Endodermal cell (in vitro differentiated cells): ENCODE results near the gene SCARB2. TPM values are rescaled to one million over a fixed set of nuclear protein-coding genes. Genes with fewer than 3 reads are reported as not detected.

Experiments
- DNase-seq: peaks from one replicate; pipeline ENCODE4 v3.0.0-alpha.2; 2017
- H3K27ac ChIP-seq: 2 replicates; pipeline ENCODE4 v1.5.1; 2013; ENCODE audit warnings: mild to moderate bottlenecking, low read depth, low read length, moderate library complexity
- H3K27me3 ChIP-seq: 2 replicates; pipeline ENCODE4 v1.6.1; 2013; ENCODE audit warnings: mild to moderate bottlenecking, low read length, moderate library complexity; ENCODE audit not compliant: insufficient read depth, control insufficient read depth, poor library complexity, severe bottlenecking
- H3K36me3 ChIP-seq: 2 replicates; pipeline ENCODE4 v1.7.0; 2013; ENCODE audit warnings: mild to moderate bottlenecking, low read length, moderate library complexity; ENCODE audit not compliant: control insufficient read depth, insufficient read depth
- H3K4me1 ChIP-seq: one replicate; pipeline ENCODE4 v1.7.0; 2013; ENCODE audit warnings: low read length; ENCODE audit not compliant: control insufficient read depth, insufficient read depth
- H3K4me3 ChIP-seq: 2 replicates; pipeline ENCODE4 v1.5.1; 2013; ENCODE audit warnings: mild to moderate bottlenecking, low read length, moderate library complexity
- H3K9ac ChIP-seq: 2 replicates; pipeline ENCODE4 v1.6.1; 2013; ENCODE audit warnings: mild to moderate bottlenecking, low read length, moderate library complexity; ENCODE audit not compliant: poor library complexity, severe bottlenecking; ENCODE audit errors: extremely low read depth
- H3K9me3 ChIP-seq: 2 replicates; pipeline ENCODE4 v1.6.1; 2013; ENCODE audit warnings: mild to moderate bottlenecking, low read length, moderate library complexity; ENCODE audit not compliant: control insufficient read depth
- H3K27ac Mint-ChIP-seq: 2 replicates; pipeline ENCODE4 v1.8.0; 2020; ENCODE audit warnings: mixed read lengths
- H3K27me3 Mint-ChIP-seq: 2 replicates; pipeline ENCODE4 v1.8.0; 2021; ENCODE audit warnings: mild to moderate bottlenecking, mixed read lengths; ENCODE audit not compliant: insufficient read depth
- H3K36me3 Mint-ChIP-seq: 2 replicates; pipeline ENCODE4 v1.8.0; 2020; ENCODE audit warnings: low read depth, mixed read lengths
- H3K4me1 Mint-ChIP-seq: 2 replicates; pipeline ENCODE4 v1.8.0; 2020; ENCODE audit warnings: mixed read lengths
- H3K4me3 Mint-ChIP-seq: 2 replicates; pipeline ENCODE4 v1.8.0; 2020; ENCODE audit warnings: mild to moderate bottlenecking, moderate library complexity, mixed read lengths
- H3K9me3 Mint-ChIP-seq: 2 replicates; pipeline ENCODE4 v1.8.0; 2020; ENCODE audit warnings: mild to moderate bottlenecking, mixed read lengths
- CTCF ChIP-seq: fragments of 200-600 bp; sonication (generic); conservative IDR thresholded peaks from 2 replicates; pipeline ENCODE4 v1.5.0; 2021; ENCODE audit warnings: antibody characterized with exemption, mild to moderate bottlenecking
- WGBS, 2 experiments: methylation state at CpG; one replicate each; pipeline versions ENCODE4 v1.1.5 to v1.1.7; 2013; ENCODE audit warnings: missing lambda C conversion rate in 2 of 2, mixed read lengths in 1 of 2; ENCODE audit not compliant: insufficient coverage in 1 of 2, insufficient read length in 1 of 2; 5-methylcytosine and 5-hydroxymethylcytosine counted together
- total RNA-seq, 2 donors: library from RNA; stranded (reverse); fragmentation: NEBNext Ultra II Directional in 1 of 2; extraction: Animal tissue kit (Norgen Biotek cat#: 25700) in 1 of 2; gene quantifications; 2 replicates in 1 of 2; 3 replicates in 1 of 2; pipeline ENCODE4 v1.2.1, GENCODE V29; 2021

Gene SCARB2
- total RNA-seq, 2 donors from 2014 or later, result 45.8 to 78.5 TPM

GRCh38 chr4:76195326-76195725 is 18.3 kb downstream of the SCARB2 start:
- Mint-ChIP-seq H3K4me3 (no peak overlapping the region), H3K4me1 (peaks cover 9% of the 10 kb centered on the region), H3K36me3 (peaks cover 52% of the 10 kb centered on the region), H3K9me3 (peaks cover 27% of the 10 kb centered on the region), H3K27me3 (no peaks in the 10 kb centered on the region), H3K27ac (no peak overlapping the region)
- no peaks in the 10 kb centered on the region for H3K4me1 ChIP-seq
- no peak overlapping the region for H3K4me3 ChIP-seq
- H3K27me3 ChIP-seq, result no peaks in the 10 kb centered on the region
- WGBS, 2 experiments, result 93 to 94% methylated on average over 3 of the region's 3 CpGs
- H3K9ac ChIP-seq, result no peak overlapping the region
- no peak for TF ChIP-seq CTCF
- peaks cover 15% of the 10 kb centered on the region for H3K36me3 ChIP-seq
- no peak overlapping the region for H3K27ac ChIP-seq
- no peak for DNase-seq
- H3K9me3 ChIP-seq, result peaks cover 19% of the 10 kb centered on the region

- Mint-ChIP-seq H3K4me1 (peaks cover 6% of the 10 kb centered on the region), H3K4me3 (no peak overlapping the region), H3K27me3 (no peaks in the 10 kb centered on the region), H3K36me3 (peaks cover 58% of the 10 kb centered on the region), H3K27ac (no peak overlapping the region), H3K9me3 (peaks cover 27% of the 10 kb centered on the region)
- Histone ChIP-seq H3K27ac (no peak overlapping the region), H3K27me3 (no peaks in the 10 kb centered on the region), H3K9me3 (peaks cover 19% of the 10 kb centered on the region), H3K9ac (no peak overlapping the region), H3K4me1 (no peaks in the 10 kb centered on the region), H3K4me3 (no peak overlapping the region), H3K36me3 (peaks cover 19% of the 10 kb centered on the region)
- no peak for TF ChIP-seq CTCF
- WGBS, 2 experiments, result 92% methylated on average over 2 of the region's 2 CpGs
- no peak for DNase-seq
These were observed 19.3 kb downstream of the SCARB2 start for GRCh38 chr4:76194325-76194724.

- WGBS, 2 experiments, result 90 to 100% methylated on average over 2 of the region's 2 CpGs
- no peak overlapping the region for H3K4me3 Mint-ChIP-seq
- no peak overlapping the region for H3K27ac ChIP-seq
- peaks cover 58% of the 10 kb centered on the region for H3K36me3 Mint-ChIP-seq
- no peaks in the 10 kb centered on the region for H3K27me3 Mint-ChIP-seq
- peaks cover 19% of the 10 kb centered on the region for H3K9me3 ChIP-seq
- H3K27ac Mint-ChIP-seq, result no peak overlapping the region
- TF ChIP-seq CTCF, result no peak
- H3K27me3 ChIP-seq, result no peaks in the 10 kb centered on the region
- DNase-seq, result no peak
- H3K9ac ChIP-seq, result no peak overlapping the region
- peaks cover 19% of the 10 kb centered on the region for H3K36me3 ChIP-seq
- no peaks in the 10 kb centered on the region for H3K4me1 ChIP-seq
- H3K9me3 Mint-ChIP-seq, result peaks cover 27% of the 10 kb centered on the region
- H3K4me3 ChIP-seq, result no peak overlapping the region
- H3K4me1 Mint-ChIP-seq, result no peaks in the 10 kb centered on the region
These were observed 21.4 kb downstream of the SCARB2 start for GRCh38 chr4:76192236-76192635.
